BJ (cell line): ENCODE results near the gene IFNGR2. TPM values are rescaled to one million over a fixed set of nuclear protein-coding genes. Genes with fewer than 3 reads are reported as not detected.

Experiments
- CTCF ChIA-PET: fragments of 350-600 bp; formaldehyde crosslinking; extraction: SDS; loops from one replicate; lab custom pipeline; 2021; ENCODE audit warnings: antibody characterized with exemption, inconsistent platforms; lab: Yijun Ruan, JAX
- POLR2A ChIA-PET: fragments of 300-600 bp; sonication (Branson Sonifier 250); formaldehyde crosslinking; extraction: SDS; loops from one replicate; lab custom pipeline; 2021; ENCODE audit warnings: antibody characterized with exemption; lab: Charles Lee
- DNase-seq: peaks from one replicate; pipeline ENCODE4 v3.0.0-alpha.2; 2011; ENCODE audit warnings: low read depth
- H3K27me3 ChIP-seq: 2 replicates; pipeline ENCODE4 v1.6.0; 2011; ENCODE audit warnings: low read length; ENCODE audit not compliant: control insufficient read depth, insufficient read depth
- H3K36me3 ChIP-seq: 2 replicates; pipeline ENCODE4 v1.5.1; 2011; ENCODE audit warnings: low read length; ENCODE audit not compliant: control insufficient read depth, insufficient read depth
- H3K4me3 ChIP-seq: 2 replicates; pipeline ENCODE4 v1.5.1; 2011; ENCODE audit warnings: low read depth, mild to moderate bottlenecking, control low read depth, low read length
- CTCF ChIP-seq: IDR thresholded peaks from 2 replicates; pipeline ENCODE4 v1.5.1; 2011; ENCODE audit warnings: low read depth, mild to moderate bottlenecking, control low read depth, inconsistent platforms, low read length, moderate library complexity; ENCODE audit not compliant: insufficient read depth
- polyA plus RNA-seq: library from polyadenylated mRNA; depleted of rRNA; stranded (reverse); fragments of >200 nt; gene quantifications from 2 replicates; pipeline ENCODE4 v1.2.3, GENCODE V29; 2011

Gene IFNGR2
- polyA plus RNA-seq, 1 experiment, result 114 TPM

- TF ChIP-seq CTCF, result no peak
- Histone ChIP-seq H3K36me3 (no peaks in the 10 kb centered on the region), H3K4me3 (no peak overlapping the region), H3K27me3 (no peaks in the 10 kb centered on the region)
- DNase-seq, result no peak
- ChIA-PET POLR2A (interaction anchor here (0.6 kb wide), 1 partner anchor 21 kb away, joined by 6 read pairs; no protein-coding TSS in a partner anchor), CTCF (no interaction called here)
Measured at GRCh38 chr21:33473344-33473743, 70.1 kb downstream of the IFNGR2 start.

- ChIA-PET POLR2A (no interaction called here), CTCF (no interaction called here)
- DNase-seq, result no peak
- H3K36me3 ChIP-seq, result no peaks in the 10 kb centered on the region
- no peak overlapping the region for H3K4me3 ChIP-seq
- TF ChIP-seq CTCF, result no peak
- H3K27me3 ChIP-seq, result no peaks in the 10 kb centered on the region
Measured at GRCh38 chr21:33477066-33477465, 73.9 kb downstream of the IFNGR2 start.

- POLR2A ChIA-PET, result no interaction called here
- TF ChIP-seq CTCF, result no peak
Measured at GRCh38 chr21:33478182-33478581, 75.0 kb downstream of the IFNGR2 start.

GRCh38 chr21:33478935-33479678 lies 75.9 kb downstream of the IFNGR2 start:
- Histone ChIP-seq H3K27me3 (no peaks in the 10 kb centered on the region), H3K4me3 (peak overlapping the region; percentile 87), H3K36me3 (no peaks in the 10 kb centered on the region)
- ChIA-PET CTCF (no interaction called here), POLR2A (interaction anchor here (1.0 to 1.4 kb wide), 2 partner anchors 12 to 154 kb away, joined by 4 to 7 read pairs; partner anchors contain the start of genes DNAJC28 and IFNAR1)
- peak; percentile 24; the same call in 1 of the 2 replicates for TF ChIP-seq CTCF
- DNase-seq, result no peak

More at GRCh38 chr21:33478182-33478581, 75.0 kb downstream of the IFNGR2 start:
- H3K4me3 ChIP-seq, result peak overlapping the region; percentile 87
- DNase-seq, result no peak
- no peaks in the 10 kb centered on the region for H3K27me3 ChIP-seq
- no peaks in the 10 kb centered on the region for H3K36me3 ChIP-seq
- CTCF ChIA-PET, result no interaction called here

GRCh38 chr21:33479679-33480480 lies 76.7 kb downstream of the IFNGR2 start, which contains the start of gene TMEM50B:
Gene TMEM50B, minus strand, starts transcription at chr21:33479974. Its CDS starts 11,089 bp downstream, at chr21:33468885.
- no peaks in the 10 kb centered on the region for H3K27me3 ChIP-seq
- peak; percentile 66 for TF ChIP-seq CTCF
- peak; percentile 83 for DNase-seq
- H3K4me3 ChIP-seq, result peak within 1 kb of the TSS; percentile 87
- H3K36me3 ChIP-seq, result no peaks in the 10 kb centered on the region
- POLR2A ChIA-PET, result interaction anchor here (0.5 to 1.4 kb wide), 3 partner anchors 11 to 155 kb away, joined by 4 to 8 read pairs (median 7); partner anchors contain the start of genes DNAJC28 and IFNAR1
- CTCF ChIA-PET, result interaction anchor here (0.6 to 1.0 kb wide), 2 partner anchors 9 to 119 kb away, joined by 4 to 5 read pairs; no protein-coding TSS in a partner anchor
